Measurements from ENCODE around the gene CSPG4. TPM values are rescaled to one million over a fixed set of nuclear protein-coding genes. Genes with fewer than 3 reads are reported as not detected.

The CSPG4 gene
- total and polyA plus RNA-seq, 10 of the 15 experiments (the other 5 are each of a cell fraction or from before 2014, with no cell fraction given), result 0.02 to 2.2 (median 0.76) TPM

DNA sequence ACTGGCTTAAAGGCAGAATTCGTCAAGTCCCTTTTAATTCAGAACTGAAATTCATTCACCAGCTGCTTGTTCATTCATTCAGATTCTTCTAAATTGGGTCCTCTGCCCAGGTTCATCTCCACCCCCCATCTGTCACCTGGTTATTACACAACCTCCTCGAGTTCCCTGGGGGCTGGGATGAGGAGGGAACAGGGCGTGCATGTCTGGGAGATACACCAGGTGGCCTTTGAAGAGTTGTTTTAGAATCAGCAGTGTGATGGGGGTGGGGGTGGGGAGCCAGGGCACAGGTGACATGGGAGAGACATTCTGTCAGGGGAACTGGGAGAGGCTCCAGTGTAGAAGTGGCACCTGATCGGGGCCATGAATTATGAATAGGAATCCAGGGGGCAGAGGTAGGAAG is 56.7 kb downstream of the CSPG4 start:
- ChIA-PET SMC1A (ENCODE audit: uncharacterized antibody, unreplicated experiment) (no interaction called here), POLR2A (no interaction called here), CTCF (interaction anchor here (0.6 kb wide), 1 partner anchor 156 kb away, joined by 3 read pairs; no protein-coding TSS in a partner anchor), RAD21 (ENCODE audit: unreplicated experiment) (no interaction called here)
- Histone ChIP-seq H3K79me2 (ENCODE audit: control insufficient read depth, insufficient read depth, low read length) (no peaks in the 10 kb centered on the region), H3K4me1 (ENCODE audit: control insufficient read depth, insufficient read depth, low read length) (no peaks in the 10 kb centered on the region; the same call in 1 of the 2 replicates), H3K4me2 (ENCODE audit: control insufficient read depth, insufficient read depth) (no peak overlapping the region), H3K36me3 (ENCODE audit: control insufficient read depth in 2 of 2, insufficient read depth in 2 of 2, low read length in 1 of 2) (no peaks in the 10 kb centered on the region), H3K27ac (ENCODE audit: control insufficient read depth, insufficient read depth) (no peak overlapping the region), H3K9ac (ENCODE audit: control insufficient read depth, insufficient read depth, low read length) (no peak overlapping the region), H4K20me1 (ENCODE audit: control insufficient read depth, insufficient read depth) (no peaks in the 10 kb centered on the region), H3K9me3 (replicated peaks; ENCODE audit: control insufficient read depth, insufficient read depth, low read length) (no peaks in the 10 kb centered on the region), H3K4me3 (no peak overlapping the region), H2AFZ (ENCODE audit: control insufficient read depth, low read depth, low read length) (no peak overlapping the region), H3K27me3 (replicated peaks in 1 of 2; ENCODE audit: control insufficient read depth in 2 of 2, insufficient read depth in 2 of 2, low read length in 1 of 2) (no peaks in the 10 kb centered on the region)
- TF ChIP-seq NR2C2 (IDR thresholded peaks at IDR 0.05; ENCODE audit: borderline replicate concordance, control insufficient read depth, insufficient read length, low read depth) (no peak), ZNF384 (IDR thresholded peaks at IDR 0.05; ENCODE audit: borderline replicate concordance, low read depth, low read length) (no peak), ASH2L (IDR thresholded peaks at IDR 0.05; ENCODE audit: borderline replicate concordance, low read depth) (no peak), TBL1XR1 (IDR thresholded peaks at IDR 0.05; ENCODE audit: low read depth, low read length) (no peak), SMC3 (IDR thresholded peaks at IDR 0.05; ENCODE audit: borderline replicate concordance, low read length) (no peak), BACH1 (IDR thresholded peaks at IDR 0.05; ENCODE audit: borderline replicate concordance) (no peak), HCFC1 (IDR thresholded peaks at IDR 0.05; ENCODE audit: low read length) (no peak), TARDBP (IDR thresholded peaks at IDR 0.05; ENCODE audit: borderline replicate concordance) (no peak)
- TF ChIP-seq, protein P1, sequence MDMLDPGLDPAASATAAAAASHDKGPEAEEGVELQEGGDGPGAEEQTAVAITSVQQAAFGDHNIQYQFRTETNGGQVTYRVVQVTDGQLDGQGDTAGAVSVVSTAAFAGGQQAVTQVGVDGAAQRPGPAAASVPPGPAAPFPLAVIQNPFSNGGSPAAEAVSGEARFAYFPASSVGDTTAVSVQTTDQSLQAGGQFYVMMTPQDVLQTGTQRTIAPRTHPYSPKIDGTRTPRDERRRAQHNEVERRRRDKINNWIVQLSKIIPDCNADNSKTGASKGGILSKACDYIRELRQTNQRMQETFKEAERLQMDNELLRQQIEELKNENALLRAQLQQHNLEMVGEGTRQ (IDR thresholded peaks at IDR 0.05; ENCODE audit: borderline replicate concordance, low read depth, low read length), result no peak
- TF ChIP-seq, protein P2, sequence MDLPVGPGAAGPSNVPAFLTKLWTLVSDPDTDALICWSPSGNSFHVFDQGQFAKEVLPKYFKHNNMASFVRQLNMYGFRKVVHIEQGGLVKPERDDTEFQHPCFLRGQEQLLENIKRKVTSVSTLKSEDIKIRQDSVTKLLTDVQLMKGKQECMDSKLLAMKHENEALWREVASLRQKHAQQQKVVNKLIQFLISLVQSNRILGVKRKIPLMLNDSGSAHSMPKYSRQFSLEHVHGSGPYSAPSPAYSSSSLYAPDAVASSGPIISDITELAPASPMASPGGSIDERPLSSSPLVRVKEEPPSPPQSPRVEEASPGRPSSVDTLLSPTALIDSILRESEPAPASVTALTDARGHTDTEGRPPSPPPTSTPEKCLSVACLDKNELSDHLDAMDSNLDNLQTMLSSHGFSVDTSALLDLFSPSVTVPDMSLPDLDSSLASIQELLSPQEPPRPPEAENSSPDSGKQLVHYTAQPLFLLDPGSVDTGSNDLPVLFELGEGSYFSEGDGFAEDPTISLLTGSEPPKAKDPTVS (IDR thresholded peaks at IDR 0.05; ENCODE audit: low read depth, low read length), result no peak
- TF ChIP-seq, protein P3, sequence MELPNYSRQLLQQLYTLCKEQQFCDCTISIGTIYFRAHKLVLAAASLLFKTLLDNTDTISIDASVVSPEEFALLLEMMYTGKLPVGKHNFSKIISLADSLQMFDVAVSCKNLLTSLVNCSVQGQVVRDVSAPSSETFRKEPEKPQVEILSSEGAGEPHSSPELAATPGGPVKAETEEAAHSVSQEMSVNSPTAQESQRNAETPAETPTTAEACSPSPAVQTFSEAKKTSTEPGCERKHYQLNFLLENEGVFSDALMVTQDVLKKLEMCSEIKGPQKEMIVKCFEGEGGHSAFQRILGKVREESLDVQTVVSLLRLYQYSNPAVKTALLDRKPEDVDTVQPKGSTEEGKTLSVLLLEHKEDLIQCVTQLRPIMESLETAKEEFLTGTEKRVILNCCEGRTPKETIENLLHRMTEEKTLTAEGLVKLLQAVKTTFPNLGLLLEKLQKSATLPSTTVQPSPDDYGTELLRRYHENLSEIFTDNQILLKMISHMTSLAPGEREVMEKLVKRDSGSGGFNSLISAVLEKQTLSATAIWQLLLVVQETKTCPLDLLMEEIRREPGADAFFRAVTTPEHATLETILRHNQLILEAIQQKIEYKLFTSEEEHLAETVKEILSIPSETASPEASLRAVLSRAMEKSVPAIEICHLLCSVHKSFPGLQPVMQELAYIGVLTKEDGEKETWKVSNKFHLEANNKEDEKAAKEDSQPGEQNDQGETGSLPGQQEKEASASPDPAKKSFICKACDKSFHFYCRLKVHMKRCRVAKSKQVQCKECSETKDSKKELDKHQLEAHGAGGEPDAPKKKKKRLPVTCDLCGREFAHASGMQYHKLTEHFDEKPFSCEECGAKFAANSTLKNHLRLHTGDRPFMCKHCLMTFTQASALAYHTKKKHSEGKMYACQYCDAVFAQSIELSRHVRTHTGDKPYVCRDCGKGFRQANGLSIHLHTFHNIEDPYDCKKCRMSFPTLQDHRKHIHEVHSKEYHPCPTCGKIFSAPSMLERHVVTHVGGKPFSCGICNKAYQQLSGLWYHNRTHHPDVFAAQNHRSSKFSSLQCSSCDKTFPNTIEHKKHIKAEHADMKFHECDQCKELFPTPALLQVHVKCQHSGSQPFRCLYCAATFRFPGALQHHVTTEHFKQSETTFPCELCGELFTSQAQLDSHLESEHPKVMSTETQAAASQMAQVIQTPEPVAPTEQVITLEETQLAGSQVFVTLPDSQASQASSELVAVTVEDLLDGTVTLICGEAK (IDR thresholded peaks at IDR 0.05; ENCODE audit: borderline replicate concordance), result no peak
- TF ChIP-seq, protein P4, sequence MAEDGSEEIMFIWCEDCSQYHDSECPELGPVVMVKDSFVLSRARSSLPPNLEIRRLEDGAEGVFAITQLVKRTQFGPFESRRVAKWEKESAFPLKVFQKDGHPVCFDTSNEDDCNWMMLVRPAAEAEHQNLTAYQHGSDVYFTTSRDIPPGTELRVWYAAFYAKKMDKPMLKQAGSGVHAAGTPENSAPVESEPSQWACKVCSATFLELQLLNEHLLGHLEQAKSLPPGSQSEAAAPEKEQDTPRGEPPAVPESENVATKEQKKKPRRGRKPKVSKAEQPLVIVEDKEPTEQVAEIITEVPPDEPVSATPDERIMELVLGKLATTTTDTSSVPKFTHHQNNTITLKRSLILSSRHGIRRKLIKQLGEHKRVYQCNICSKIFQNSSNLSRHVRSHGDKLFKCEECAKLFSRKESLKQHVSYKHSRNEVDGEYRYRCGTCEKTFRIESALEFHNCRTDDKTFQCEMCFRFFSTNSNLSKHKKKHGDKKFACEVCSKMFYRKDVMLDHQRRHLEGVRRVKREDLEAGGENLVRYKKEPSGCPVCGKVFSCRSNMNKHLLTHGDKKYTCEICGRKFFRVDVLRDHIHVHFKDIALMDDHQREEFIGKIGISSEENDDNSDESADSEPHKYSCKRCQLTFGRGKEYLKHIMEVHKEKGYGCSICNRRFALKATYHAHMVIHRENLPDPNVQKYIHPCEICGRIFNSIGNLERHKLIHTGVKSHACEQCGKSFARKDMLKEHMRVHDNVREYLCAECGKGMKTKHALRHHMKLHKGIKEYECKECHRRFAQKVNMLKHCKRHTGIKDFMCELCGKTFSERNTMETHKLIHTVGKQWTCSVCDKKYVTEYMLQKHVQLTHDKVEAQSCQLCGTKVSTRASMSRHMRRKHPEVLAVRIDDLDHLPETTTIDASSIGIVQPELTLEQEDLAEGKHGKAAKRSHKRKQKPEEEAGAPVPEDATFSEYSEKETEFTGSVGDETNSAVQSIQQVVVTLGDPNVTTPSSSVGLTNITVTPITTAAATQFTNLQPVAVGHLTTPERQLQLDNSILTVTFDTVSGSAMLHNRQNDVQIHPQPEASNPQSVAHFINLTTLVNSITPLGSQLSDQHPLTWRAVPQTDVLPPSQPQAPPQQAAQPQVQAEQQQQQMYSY (CRISPR knock-in tag; IDR thresholded peaks at IDR 0.05), result no peak
- in situ Hi-C loops (cut with MboI), result loop anchor here (25.0 kb wide), 1 partner anchor 644 kb away; the partner anchor contains the start of gene PPCDC
- no TSS peak for BruUV-seq (replicated peaks)
- ATAC-seq, result no peak
- intact Hi-C loops (cut with micrococcal nuclease; ENCODE audit: unreplicated experiment), result no loop called here
- no peak for DNase-seq (ENCODE audit: low read depth, low spot score)
- no peak for FAIRE-seq
- WGBS (ENCODE audit: insufficient coverage, insufficient replicate concordance, low lambda C conversion rate, missing lambda C conversion rate), result 8% methylated on average over 4 of the region's 4 CpGs
